Activated B cell treated with CpG ODN at 0.5 μM for 24 hours (primary cell): Measurements from ENCODE around the gene BRPF1. TPM values are rescaled to one million over a fixed set of nuclear protein-coding genes. Genes with fewer than 3 reads are reported as not detected.

Experiments used
- ATAC-seq: fragments of 200-7000 bp; cut with Tn5 transposase; one replicate; pipeline ENCODE4 v1.10.0; 2021; ENCODE audit warnings: low read depth, mild to moderate bottlenecking, moderate library complexity
- CTCF ChIA-PET: fragments of 350-600 bp; sonication (Branson Sonifier 250); formaldehyde crosslinking; loops from one replicate; lab custom pipeline; 2021; ENCODE audit warnings: antibody characterized with exemption; lab: Charles Lee
- POLR2A ChIA-PET: fragments of 350-600 bp; sonication (Branson Sonifier 250); formaldehyde crosslinking; loops from one replicate; lab custom pipeline; 2021; ENCODE audit warnings: antibody characterized with exemption; lab: Charles Lee
- DNase-seq: peaks from one replicate; pipeline ENCODE4 v3.0.0; 2022
- H3K27ac Mint-ChIP-seq: one replicate; pipeline ENCODE4 v1.8.0; 2020; ENCODE audit warnings: mixed read lengths
- H3K27me3 Mint-ChIP-seq: one replicate; pipeline ENCODE4 v1.8.0; 2021; ENCODE audit warnings: mixed read lengths
- H3K36me3 Mint-ChIP-seq: one replicate; pipeline ENCODE4 v1.8.0; 2021; ENCODE audit warnings: low read depth, mixed read lengths
- H3K4me1 Mint-ChIP-seq: one replicate; pipeline ENCODE4 v1.8.0; 2021; ENCODE audit warnings: mixed read lengths
- H3K4me3 Mint-ChIP-seq: one replicate; pipeline ENCODE4 v1.8.0; 2020; ENCODE audit warnings: mild to moderate bottlenecking, mixed read lengths
- H3K9me3 Mint-ChIP-seq: one replicate; pipeline ENCODE4 v1.8.0; 2020; ENCODE audit warnings: mixed read lengths
- CTCF ChIP-seq: fragments of 200-600 bp; IDR thresholded peaks from one replicate; pipeline ENCODE4 v1.8.0; 2022; ENCODE audit warnings: antibody characterized with exemption, mild to moderate bottlenecking
- intact Hi-C: fragments of 100-400 bp; cut with micrococcal nuclease; formaldehyde crosslinking; loops from one replicate; pipeline ENCODE4 v1.15.1; 2024
- total RNA-seq: library from RNA; stranded (reverse); gene quantifications from 2 replicates; pipeline ENCODE4 v1.2.3, GENCODE V29; 2022

BRPF1 gene
- total RNA-seq, 1 donor from 2014 or later, result 35.2 TPM

DNA sequence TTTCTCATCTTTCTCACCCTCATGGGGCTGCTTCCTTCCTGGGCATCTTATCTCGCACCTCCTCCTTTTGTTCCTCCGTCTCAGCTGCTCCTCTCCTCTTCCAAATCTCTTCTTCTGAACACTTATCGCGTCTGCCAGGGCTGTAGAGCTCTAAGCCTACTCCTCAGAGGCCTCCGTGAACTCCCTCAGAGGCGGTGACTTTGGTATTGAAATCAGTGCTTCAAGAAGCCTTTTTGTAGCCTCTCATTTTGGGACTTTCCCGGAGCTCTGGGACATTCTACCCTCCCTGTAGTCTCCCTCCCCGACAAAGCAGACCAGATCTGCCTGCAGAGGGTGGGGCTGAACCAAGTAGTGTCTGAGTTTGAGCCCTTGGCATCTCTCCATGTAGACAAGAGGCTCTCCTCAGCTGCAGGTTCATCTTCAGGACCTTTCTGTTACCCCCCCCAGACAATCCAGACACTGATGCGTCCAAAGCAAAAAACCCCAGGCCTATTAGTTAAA lies 45.4 kb upstream of the BRPF1 start:
- Mint-ChIP-seq H3K4me1 (peaks cover 20% of the 10 kb centered on the region), H3K27ac (no peak overlapping the region), H3K27me3 (no peaks in the 10 kb centered on the region), H3K4me3 (no peak overlapping the region), H3K36me3 (peaks cover 96% of the 10 kb centered on the region), H3K9me3 (no peaks in the 10 kb centered on the region)
- no peak for TF ChIP-seq CTCF
- no peak for ATAC-seq
- CTCF ChIA-PET, result no interaction called here
- POLR2A ChIA-PET, result interaction anchor here (0.6 kb wide), 1 partner anchor 49 kb away, joined by 8 read pairs; no protein-coding TSS in a partner anchor
- no peak for DNase-seq
- intact Hi-C loops, result no loop called here

DNA sequence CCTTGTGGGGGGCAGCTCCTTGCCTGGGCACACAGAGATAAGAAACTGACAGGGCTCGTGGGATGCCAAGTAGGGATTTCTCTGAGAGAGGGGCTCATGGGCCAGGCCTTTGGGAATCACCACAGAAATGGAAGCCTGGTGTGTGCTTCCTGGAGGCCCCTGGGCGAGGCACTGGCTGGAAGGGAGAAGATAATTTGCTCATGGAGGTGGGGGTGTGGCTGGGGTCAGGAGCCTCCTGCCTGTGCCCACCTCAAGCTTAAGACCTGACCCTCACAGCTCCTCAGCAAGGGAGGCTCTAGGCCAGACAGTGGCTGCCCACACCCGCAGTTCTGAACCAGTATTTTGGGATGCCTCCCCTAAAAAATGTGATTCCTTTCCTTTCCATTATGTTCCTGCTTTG lies 44.8 kb upstream of the BRPF1 start:
- ChIA-PET POLR2A (no interaction called here), CTCF (no interaction called here)
- no peaks in the 10 kb centered on the region for H3K9me3 Mint-ChIP-seq
- H3K4me3 Mint-ChIP-seq, result no peak overlapping the region
- no peak for TF ChIP-seq CTCF
- peaks cover 24% of the 10 kb centered on the region for H3K4me1 Mint-ChIP-seq
- H3K36me3 Mint-ChIP-seq, result peaks cover 96% of the 10 kb centered on the region
- H3K27ac Mint-ChIP-seq, result no peak overlapping the region
- H3K27me3 Mint-ChIP-seq, result no peaks in the 10 kb centered on the region
- intact Hi-C loops, result no loop called here
- no peak for ATAC-seq
- no peak for DNase-seq

- ATAC-seq (no peak), DNase-seq (no peak)
- Mint-ChIP-seq H3K4me3 (no peak overlapping the region), H3K27me3 (no peaks in the 10 kb centered on the region), H3K4me1 (peaks cover 24% of the 10 kb centered on the region), H3K27ac (no peak overlapping the region), H3K9me3 (no peaks in the 10 kb centered on the region), H3K36me3 (peaks cover 96% of the 10 kb centered on the region)
- intact Hi-C loops, result no loop called here
- ChIA-PET CTCF (no interaction called here), POLR2A (no interaction called here)
- TF ChIP-seq CTCF, result no peak
These were observed 44.0 kb upstream of the BRPF1 start for GRCh38 chr3:9687514-9687913.

- POLR2A ChIA-PET, result interaction anchor here (0.6 to 2.4 kb wide), 3 partner anchors 26 to 1049 kb away, joined by 3 to 8 read pairs (median 7); partner anchors contain the start of gene MTMR14
- ATAC-seq, result no peak
- Mint-ChIP-seq H3K36me3 (peaks cover 98% of the 10 kb centered on the region), H3K4me1 (peaks cover 24% of the 10 kb centered on the region), H3K27me3 (no peaks in the 10 kb centered on the region), H3K4me3 (no peak overlapping the region), H3K9me3 (no peaks in the 10 kb centered on the region), H3K27ac (no peak overlapping the region)
- CTCF ChIA-PET, result no interaction called here
- DNase-seq, result no peak
- intact Hi-C loops, result no loop called here
- TF ChIP-seq CTCF, result no peak
These were observed 42.6 kb upstream of the BRPF1 start for GRCh38 chr3:9688961-9689360.

GRCh38 chr3:9689757-9690156 lies 41.8 kb upstream of the BRPF1 start:
- Mint-ChIP-seq H3K4me3 (no peak overlapping the region), H3K9me3 (no peaks in the 10 kb centered on the region), H3K4me1 (peaks cover 24% of the 10 kb centered on the region), H3K36me3 (peaks cover 98% of the 10 kb centered on the region), H3K27me3 (no peaks in the 10 kb centered on the region), H3K27ac (no peak overlapping the region)
- no peak for DNase-seq
- intact Hi-C loops, result no loop called here
- ChIA-PET CTCF (interaction anchor here (0.7 kb wide), 1 partner anchor 38 kb away, joined by 3 read pairs; no protein-coding TSS in a partner anchor), POLR2A (interaction anchor here (0.6 to 2.4 kb wide), 3 partner anchors 38 to 185 kb away, joined by 3 to 8 read pairs (median 3); partner anchors contain the start of gene MTMR14)
- no peak for ATAC-seq
- TF ChIP-seq CTCF, result no peak
